DND-41 (cell line): ENCODE measurements around the gene TMA7B.

Experiments used
- ATAC-seq: fragments of 200-7000 bp; cut with Tn5 transposase; 3 replicates; pipeline ENCODE4 v1.9.1; 2021; ENCODE audit warnings: low read depth; ENCODE audit not compliant: insufficient read depth
- DNase-seq: peaks from one replicate; pipeline ENCODE4 v3.0.0-alpha.2; 2020
- H2AFZ ChIP-seq: 2 replicates; pipeline ENCODE4 v1.6.0; 2012; ENCODE audit warnings: low read depth, low read length
- H3K27ac ChIP-seq: 2 replicates; pipeline ENCODE4 v1.5.1; 2012; ENCODE audit warnings: low read length, inconsistent platforms
- H3K27me3 ChIP-seq: fragments of 200-600 bp; sonication (generic); 2 replicates; pipeline ENCODE4 v1.6.0; 2012; ENCODE audit warnings: low read length, mild to moderate bottlenecking, inconsistent platforms; ENCODE audit not compliant: insufficient read depth, poor library complexity
- H3K36me3 ChIP-seq: 2 replicates; pipeline ENCODE4 v1.5.1; 2012; ENCODE audit warnings: low read length, inconsistent platforms; ENCODE audit not compliant: insufficient read depth
- H3K4me1 ChIP-seq: 2 replicates; pipeline ENCODE4 v1.5.1; 2012; ENCODE audit warnings: mild to moderate bottlenecking, low read length; ENCODE audit not compliant: insufficient read depth
- H3K4me2 ChIP-seq: 2 replicates; pipeline ENCODE4 v1.6.0; 2012; ENCODE audit warnings: mild to moderate bottlenecking, moderate library complexity, low read length, inconsistent platforms; ENCODE audit not compliant: insufficient read depth
- H3K4me3 ChIP-seq, 2 experiments: fragments of 200-600 bp in 1 of 2; shearing (Covaris generic) in 1 of 2; 2 replicates each; pipeline ENCODE4 v1.5.1; 2012 to 2016; ENCODE audit warnings: inconsistent platforms in 2 of 2, low read length in 2 of 2, mild to moderate bottlenecking in 2 of 2, low read depth in 1 of 2, moderate library complexity in 1 of 2
- H3K79me2 ChIP-seq: 2 replicates; pipeline ENCODE4 v1.6.0; 2012; ENCODE audit warnings: low read length, inconsistent platforms; ENCODE audit not compliant: insufficient read depth
- H3K9ac ChIP-seq: 2 replicates; pipeline ENCODE4 v1.6.0; 2012; ENCODE audit warnings: low read depth, mild to moderate bottlenecking, inconsistent platforms, low read length, moderate library complexity
- H3K9me3 ChIP-seq: 2 replicates; pipeline ENCODE4 v1.5.1; 2012; ENCODE audit warnings: low read length, moderate library complexity, mild to moderate bottlenecking, inconsistent platforms; ENCODE audit not compliant: insufficient read depth, severe bottlenecking
- H4K20me1 ChIP-seq: 2 replicates; pipeline ENCODE4 v1.6.0; 2012; ENCODE audit warnings: low read length; ENCODE audit not compliant: insufficient read depth
- CTCF ChIP-seq: IDR thresholded peaks from 2 replicates; pipeline ENCODE4 v1.5.1; 2012; ENCODE audit warnings: borderline replicate concordance, low read length, moderate library complexity, mild to moderate bottlenecking; ENCODE audit not compliant: poor library complexity, severe bottlenecking; ENCODE audit errors: extremely low read depth
- EZH2 ChIP-seq: IDR thresholded peaks from 3 replicates; pipeline ENCODE4 v1.6.1; 2012; ENCODE audit warnings: borderline replicate concordance, low read depth, mild to moderate bottlenecking, moderate library complexity, low read length, inconsistent platforms; ENCODE audit not compliant: severe bottlenecking

The TMA7B gene

GRCh38 chr22:40002935-40003715 lies 42.9 kb downstream of the TMA7B start:
- H3K9me3 ChIP-seq = no peaks in the 10 kb centered on the region
- H3K79me2 ChIP-seq = no peaks in the 10 kb centered on the region
- no peak overlapping the region for H3K4me3 ChIP-seq
- ATAC-seq (no peak), DNase-seq (no peak)
- no peak overlapping the region for H3K9ac ChIP-seq
- H3K4me2 ChIP-seq = no peak overlapping the region
- TF ChIP-seq CTCF (no peak), EZH2 (no peak)
- no peaks in the 10 kb centered on the region for H3K4me1 ChIP-seq
- no peak overlapping the region for H3K27ac ChIP-seq
- H4K20me1 ChIP-seq = no peaks in the 10 kb centered on the region
- no peaks in the 10 kb centered on the region for H3K27me3 ChIP-seq
- H2AFZ ChIP-seq = no peak overlapping the region
- no peaks in the 10 kb centered on the region for H3K36me3 ChIP-seq

GRCh38 chr22:40004836-40005235 lies 44.6 kb downstream of the TMA7B start:
- Histone ChIP-seq H3K4me2 (no peak overlapping the region), H3K27ac (no peak overlapping the region), H3K4me1 (no peaks in the 10 kb centered on the region), H4K20me1 (no peaks in the 10 kb centered on the region), H3K27me3 (no peaks in the 10 kb centered on the region), H3K79me2 (no peaks in the 10 kb centered on the region), H2AFZ (no peak overlapping the region), H3K4me3 (no peak overlapping the region), H3K9me3 (no peaks in the 10 kb centered on the region), H3K36me3 (no peaks in the 10 kb centered on the region), H3K9ac (no peak overlapping the region)
- DNase-seq = no peak
- TF ChIP-seq CTCF (no peak), EZH2 (no peak)
- ATAC-seq = no peak

GRCh38 chr22:40006641-40007040 lies 46.4 kb downstream of the TMA7B start:
- Histone ChIP-seq H3K27ac (no peak overlapping the region), H3K4me1 (no peaks in the 10 kb centered on the region), H3K9me3 (no peaks in the 10 kb centered on the region), H3K4me3 (no peak overlapping the region), H3K79me2 (no peaks in the 10 kb centered on the region), H3K36me3 (no peaks in the 10 kb centered on the region), H4K20me1 (no peaks in the 10 kb centered on the region), H3K9ac (no peak overlapping the region), H2AFZ (no peak overlapping the region), H3K27me3 (no peaks in the 10 kb centered on the region), H3K4me2 (no peak overlapping the region)
- peak; percentile 29; the same call in 1 of the 3 replicates for ATAC-seq
- TF ChIP-seq CTCF (no peak), EZH2 (no peak)
- DNase-seq = no peak
